Body of pancreas (tissue), 4 donors: ENCODE results near the gene ELOVL3.

ENCODE experiments used
- CTCF ChIP-seq, 7 experiments: fragments of 450-650 bp in 4 of 7; fragments of 200-600 bp in 3 of 7; sonication (generic) in 3 of 7; IDR thresholded peaks; one replicate each; pipeline ENCODE4 v1.5.1; 2016 to 2019; ENCODE audit warnings: antibody characterized with exemption in 7 of 7
- POLR2A ChIP-seq, 3 donors: fragments of 450-650 bp; IDR thresholded peaks; one replicate each; pipeline ENCODE4 v1.6.1; 2016; ENCODE audit warnings: antibody characterized with exemption in 3 of 3, mild to moderate bottlenecking in 2 of 3

GRCh38 chr10:102264371-102264770 lies 38.3 kb downstream of the ELOVL3 start:
- TF ChIP-seq CTCF (IDR thresholded peaks at IDR 0.05) (no peak), POLR2A (IDR thresholded peaks at IDR 0.05) (no peak)
